ENCODE results near the gene MBOAT2.

Gene MBOAT2

GRCh38 chr2:9037166-9037565, 33.7 kb upstream of the MBOAT2 start:
- H3K4me3 ChIP-seq (ENCODE audit: low read depth, low read length) = no peak overlapping the region
- CTCF ChIA-PET = no interaction called here
- POLR2A ChIA-PET = no interaction called here
- TF ChIP-seq, protein P1, sequence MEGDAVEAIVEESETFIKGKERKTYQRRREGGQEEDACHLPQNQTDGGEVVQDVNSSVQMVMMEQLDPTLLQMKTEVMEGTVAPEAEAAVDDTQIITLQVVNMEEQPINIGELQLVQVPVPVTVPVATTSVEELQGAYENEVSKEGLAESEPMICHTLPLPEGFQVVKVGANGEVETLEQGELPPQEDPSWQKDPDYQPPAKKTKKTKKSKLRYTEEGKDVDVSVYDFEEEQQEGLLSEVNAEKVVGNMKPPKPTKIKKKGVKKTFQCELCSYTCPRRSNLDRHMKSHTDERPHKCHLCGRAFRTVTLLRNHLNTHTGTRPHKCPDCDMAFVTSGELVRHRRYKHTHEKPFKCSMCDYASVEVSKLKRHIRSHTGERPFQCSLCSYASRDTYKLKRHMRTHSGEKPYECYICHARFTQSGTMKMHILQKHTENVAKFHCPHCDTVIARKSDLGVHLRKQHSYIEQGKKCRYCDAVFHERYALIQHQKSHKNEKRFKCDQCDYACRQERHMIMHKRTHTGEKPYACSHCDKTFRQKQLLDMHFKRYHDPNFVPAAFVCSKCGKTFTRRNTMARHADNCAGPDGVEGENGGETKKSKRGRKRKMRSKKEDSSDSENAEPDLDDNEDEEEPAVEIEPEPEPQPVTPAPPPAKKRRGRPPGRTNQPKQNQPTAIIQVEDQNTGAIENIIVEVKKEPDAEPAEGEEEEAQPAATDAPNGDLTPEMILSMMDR (IDR thresholded peaks at IDR 0.05; ENCODE audit: insufficient read depth, low read length, missing control alignments) = no peak
- no peak for DNase-seq (ENCODE audit: low read depth, low spot score)

DNA sequence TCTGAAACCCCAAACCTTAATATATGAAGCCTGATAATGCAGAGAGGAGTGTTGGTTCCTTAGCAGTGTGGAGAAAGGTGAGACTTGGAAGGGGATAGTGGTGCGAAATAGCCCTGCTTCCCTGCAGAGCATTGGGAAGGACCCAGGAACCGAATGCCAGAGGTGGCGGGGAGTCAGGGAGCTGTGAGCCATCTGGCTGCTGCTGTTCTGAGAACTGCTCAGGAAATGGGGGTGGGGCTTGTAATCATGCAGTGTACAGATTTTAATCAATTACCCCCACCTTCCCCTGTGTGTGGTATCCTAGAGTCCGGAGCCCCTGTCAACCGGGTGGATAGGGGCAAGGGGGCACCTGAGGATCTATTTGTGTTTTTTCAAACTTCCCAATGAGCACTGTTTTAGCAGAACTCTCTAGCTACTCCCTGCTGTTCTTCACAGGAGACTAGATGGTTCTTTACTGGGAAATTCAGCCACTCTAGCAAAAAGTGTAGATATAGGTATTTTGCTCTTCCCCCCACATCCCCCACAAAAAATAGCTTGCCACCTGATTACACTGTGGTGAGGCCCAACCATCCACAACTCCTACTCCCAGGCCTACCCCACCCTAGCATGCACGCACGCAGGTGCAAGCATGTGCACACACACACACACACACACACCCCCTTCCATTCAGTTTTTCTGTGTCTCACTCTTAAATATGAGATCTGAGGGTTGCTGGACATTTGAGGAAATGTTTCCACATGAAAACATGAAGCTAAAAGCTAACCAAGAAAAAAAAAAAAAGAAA, 30.1 kb upstream of the MBOAT2 start:
- DNase-seq (ENCODE audit: low read depth, low spot score) = no peak
- TF ChIP-seq, protein P1 (IDR thresholded peaks at IDR 0.05; ENCODE audit: insufficient read depth, low read length, missing control alignments) = no peak
- CTCF ChIA-PET = interaction anchor here (1.7 kb wide), 1 partner anchor 11 kb away, joined by 4 read pairs; no protein-coding TSS in a partner anchor
- POLR2A ChIA-PET = no interaction called here
- no peak overlapping the region for H3K4me3 ChIP-seq (ENCODE audit: low read depth, low read length)

- TF ChIP-seq, protein P1 (IDR thresholded peaks at IDR 0.05; ENCODE audit: insufficient read depth, low read length, missing control alignments) = no peak
- ChIA-PET CTCF (interaction anchor here (1.7 kb wide), 1 partner anchor 10 kb away, joined by 4 read pairs; no protein-coding TSS in a partner anchor), POLR2A (no interaction called here)
- H3K4me3 ChIP-seq (ENCODE audit: low read depth, low read length) = no peak overlapping the region
- DNase-seq (ENCODE audit: low read depth, low spot score) = no peak
Observed at GRCh38 chr2:9032536-9033255, 29.2 kb upstream of the MBOAT2 start.

DNA sequence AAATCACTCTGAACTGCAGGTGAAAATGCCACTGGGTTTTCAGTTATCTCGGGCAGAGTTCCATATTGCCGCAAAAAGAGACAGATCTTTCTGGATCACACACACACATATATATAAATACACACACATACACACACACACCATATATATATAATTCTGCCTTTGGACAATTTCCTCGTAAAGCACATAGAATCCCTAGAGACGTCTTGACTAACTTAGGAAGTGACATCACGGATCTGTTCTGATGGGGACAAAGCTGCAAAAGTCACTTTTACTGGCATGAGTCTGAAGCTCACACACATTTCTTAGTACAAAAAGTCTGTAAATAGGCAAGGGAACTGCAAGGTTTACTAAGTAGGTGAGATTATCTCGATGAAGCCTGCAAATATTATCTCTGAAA, 28.6 kb upstream of the MBOAT2 start:
- ChIA-PET POLR2A (no interaction called here), CTCF (interaction anchor here (1.7 kb wide), 1 partner anchor 10 kb away, joined by 4 read pairs; no protein-coding TSS in a partner anchor)
- H3K4me3 ChIP-seq (ENCODE audit: low read depth, low read length) = no peak overlapping the region
- TF ChIP-seq, protein P1 (IDR thresholded peaks at IDR 0.05; ENCODE audit: insufficient read depth, low read length, missing control alignments) = no peak
- DNase-seq (ENCODE audit: low read depth, low spot score) = no peak

DNA sequence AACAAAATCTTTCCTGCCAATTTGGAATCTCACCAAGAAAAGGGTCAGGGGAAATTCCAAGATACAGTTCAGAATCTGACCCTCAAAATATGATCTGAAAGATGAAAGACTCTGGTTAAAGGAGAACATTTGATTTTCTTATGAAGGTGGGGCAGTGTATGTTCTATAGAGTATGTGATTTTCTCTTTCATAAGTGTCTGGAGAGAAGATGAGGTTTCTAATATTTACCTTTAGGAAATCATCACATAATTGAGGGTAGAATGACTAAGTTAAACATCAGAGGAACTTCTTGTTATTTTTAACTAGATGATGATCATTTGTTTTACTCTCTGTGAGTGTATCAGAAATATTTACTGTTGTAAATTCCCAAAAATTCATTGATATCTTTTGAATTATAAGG, 27.8 kb upstream of the MBOAT2 start:
- CTCF ChIA-PET = no interaction called here
- DNase-seq (ENCODE audit: low read depth, low spot score) = no peak
- POLR2A ChIA-PET = no interaction called here
- TF ChIP-seq, protein P1 (IDR thresholded peaks at IDR 0.05; ENCODE audit: insufficient read depth, low read length, missing control alignments) = no peak
- H3K4me3 ChIP-seq (ENCODE audit: low read depth, low read length) = no peak overlapping the region

GRCh38 chr2:9030841-9031240, 27.4 kb upstream of the MBOAT2 start:
- POLR2A ChIA-PET = no interaction called here
- no peak for DNase-seq (ENCODE audit: low read depth, low spot score)
- CTCF ChIA-PET = interaction anchor here (1.4 kb wide), 1 partner anchor 24 kb away, joined by 3 read pairs; no protein-coding TSS in a partner anchor
- TF ChIP-seq, protein P1 (IDR thresholded peaks at IDR 0.05; ENCODE audit: insufficient read depth, low read length, missing control alignments) = no peak
- no peak overlapping the region for H3K4me3 ChIP-seq (ENCODE audit: low read depth, low read length)

All from AG04449 (cell line).